Measurements from ENCODE around the gene PCSK6.

- no peak for TF ChIP-seq CTCF (IDR thresholded peaks at IDR 0.05)
- TF ChIP-seq POLR2A (IDR thresholded peaks at IDR 0.05), result no peak
- no peak for TF ChIP-seq POLR2AphosphoS5 (IDR thresholded peaks at IDR 0.05)
- no peak for TF ChIP-seq EP300 (IDR thresholded peaks at IDR 0.05)
These were observed 10.7 kb downstream of the PCSK6 start for GRCh38 chr15:101478701-101479341.

Data from stomach (tissue), 4 donors.